GM18505 (cell line): ENCODE results near the gene ASTN1.

ENCODE experiments used
- ATAC-seq: cut with Tn5 transposase; IDR thresholded peaks from one replicate; pipeline ENCODE4 v1.9.1; 2021; ENCODE audit not compliant: unreplicated experiment
- POLR2A ChIP-seq: IDR thresholded peaks from 4 replicates; pipeline ENCODE4 v1.6.1; 2011; ENCODE audit warnings: borderline replicate concordance; ENCODE audit not compliant: insufficient read depth, insufficient read length; ENCODE audit errors: extremely low read depth

The ASTN1 gene

GRCh38 chr1:177023249-177023648 lies 141.3 kb downstream of the ASTN1 start:
- ATAC-seq = no peak
- no peak for TF ChIP-seq POLR2A

DNA sequence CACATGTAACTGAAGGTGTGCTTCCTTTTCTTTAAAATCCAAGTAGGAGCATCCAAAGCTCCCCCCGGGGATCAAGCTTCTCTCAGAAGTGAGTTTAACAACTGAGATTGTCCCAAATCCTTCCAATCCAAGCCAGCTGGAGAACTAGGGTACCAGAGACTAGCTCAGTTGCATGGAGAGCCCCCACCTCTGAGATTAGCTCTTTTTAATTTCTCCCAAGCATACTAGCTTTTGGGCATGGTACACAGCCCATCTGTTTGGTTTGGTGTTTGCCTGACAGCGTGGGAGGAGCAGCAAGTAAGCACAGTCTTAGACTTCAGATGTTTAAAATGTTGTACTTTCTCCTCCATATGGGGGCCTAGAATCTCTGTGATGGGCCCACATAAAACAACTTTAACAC lies 142.8 kb downstream of the ASTN1 start:
- no peak for ATAC-seq
- TF ChIP-seq POLR2A = no peak

DNA sequence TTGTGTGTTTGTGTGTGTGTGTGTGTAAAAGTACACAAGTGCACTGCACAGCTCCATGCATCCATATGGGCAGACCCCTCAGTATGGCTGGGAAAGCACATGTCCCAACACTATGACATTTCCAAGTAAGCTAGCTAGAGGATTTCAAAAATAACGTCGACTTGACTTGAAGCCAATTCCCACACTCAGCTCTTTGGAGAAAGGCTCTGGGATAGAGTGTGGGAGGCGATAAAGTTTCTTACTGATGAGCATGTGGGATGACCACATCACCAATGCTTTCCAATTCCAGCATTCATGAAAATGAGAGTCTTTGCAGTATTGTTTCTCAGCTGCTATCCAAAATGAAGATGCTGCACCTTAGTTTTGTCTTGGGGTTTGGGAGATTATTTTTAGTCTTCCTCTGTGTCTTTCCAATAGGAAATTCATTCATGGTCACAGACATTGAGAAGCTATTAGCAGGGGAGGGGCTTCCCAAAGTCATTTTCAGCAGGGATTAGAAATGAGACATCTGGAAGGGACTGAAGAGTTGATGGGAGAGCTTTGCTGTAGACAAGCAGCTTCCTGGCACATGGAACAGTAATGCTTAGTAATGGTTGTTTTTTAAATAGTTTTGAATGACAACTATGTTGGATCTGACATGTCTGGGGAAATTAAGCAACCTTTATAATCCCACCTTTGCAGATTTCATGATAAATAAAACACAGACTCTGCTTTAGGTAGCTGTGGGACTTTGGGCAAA lies 143.5 kb downstream of the ASTN1 start:
- TF ChIP-seq POLR2A = no peak
- ATAC-seq = no peak

DNA sequence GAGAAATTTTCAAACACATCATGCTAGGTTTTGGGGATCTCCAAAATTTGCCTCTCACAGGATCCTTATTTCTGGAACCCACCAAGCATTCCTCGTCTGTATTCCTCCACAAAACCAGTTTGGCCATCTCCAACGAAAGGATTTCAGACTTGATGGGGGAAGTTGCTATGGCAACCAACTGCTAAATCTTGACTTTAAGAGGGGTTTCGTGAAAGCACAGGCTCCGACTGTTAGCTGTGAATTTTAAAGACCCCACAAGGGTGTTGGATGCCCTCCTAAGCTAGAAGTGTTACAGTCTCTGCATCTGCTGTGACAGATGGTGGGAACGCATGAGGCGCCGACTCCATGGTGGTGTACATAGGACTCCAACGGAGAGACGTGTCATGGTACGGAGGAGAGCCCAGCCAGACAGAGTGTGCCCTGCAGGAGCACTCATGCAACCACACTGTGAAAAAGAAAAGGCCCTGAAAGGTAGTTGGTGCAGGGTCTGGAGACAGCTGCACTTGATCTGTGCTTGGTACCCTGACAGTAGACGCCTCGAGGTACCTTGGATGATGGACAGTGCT lies 147.1 kb downstream of the ASTN1 start:
- no peak for ATAC-seq
- no peak for TF ChIP-seq POLR2A

DNA sequence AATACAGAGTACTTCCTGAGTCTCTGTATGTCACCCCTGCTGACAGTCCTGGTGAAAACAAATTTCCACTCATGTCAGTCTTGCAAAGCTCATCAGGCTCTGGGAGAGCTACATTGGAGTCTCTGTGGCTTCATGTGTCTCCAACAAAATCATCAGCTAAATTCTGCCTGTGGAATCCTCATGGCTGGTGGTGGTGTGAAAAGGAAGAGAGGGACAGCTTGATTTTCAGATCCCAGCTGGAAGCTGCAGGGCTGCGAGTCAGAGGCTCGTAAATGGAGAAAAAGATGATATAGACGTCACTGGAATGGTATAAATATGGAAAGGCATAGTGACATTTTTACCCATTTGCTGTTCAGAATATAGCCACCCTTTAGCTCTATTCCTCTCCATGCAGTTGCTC lies 150.2 kb downstream of the ASTN1 start:
- TF ChIP-seq POLR2A = no peak
- ATAC-seq = no peak

DNA sequence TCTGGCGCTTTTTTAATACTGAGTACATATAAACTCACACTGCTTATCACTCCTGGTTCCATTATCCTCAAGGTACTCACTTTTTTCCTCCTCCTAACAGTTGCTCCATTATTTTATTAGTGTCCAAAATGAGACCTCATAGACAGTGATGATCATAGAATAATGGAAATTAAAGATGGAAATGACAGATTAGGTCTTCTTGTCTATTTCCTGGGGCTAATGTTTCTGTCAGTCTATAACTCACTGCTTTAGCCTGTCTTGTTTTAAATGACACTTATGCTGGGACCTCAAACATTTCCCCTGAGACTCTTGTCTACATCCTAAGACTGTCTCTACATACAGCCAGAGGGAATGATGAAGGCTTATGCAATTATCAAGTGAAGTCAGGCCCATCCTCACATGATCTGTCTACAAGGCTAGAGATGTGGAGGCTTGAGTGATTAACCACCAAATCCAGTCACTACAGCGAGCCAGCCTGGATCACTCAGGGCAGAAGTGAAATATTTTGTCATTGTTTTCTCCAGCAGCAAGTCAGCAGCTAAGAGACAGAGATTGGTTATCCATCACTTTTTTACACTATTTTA lies 152.1 kb downstream of the ASTN1 start:
- ATAC-seq = no peak
- TF ChIP-seq POLR2A = no peak

DNA sequence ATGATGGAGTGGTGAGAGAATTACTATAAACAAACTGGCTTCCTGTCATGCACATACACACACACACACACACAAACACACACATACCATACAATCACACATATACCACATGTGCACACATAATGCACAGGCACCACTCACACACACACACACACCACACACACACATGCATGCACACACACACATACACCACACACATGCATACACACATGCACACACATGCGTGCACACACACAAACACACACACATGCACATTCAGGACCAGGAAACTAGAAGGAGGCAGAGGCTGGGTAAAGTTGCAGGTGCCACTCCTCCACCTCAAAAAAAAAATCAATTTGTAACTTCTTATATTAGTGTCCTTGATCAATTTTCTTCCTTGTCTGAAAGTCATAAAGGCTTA lies 153.0 kb downstream of the ASTN1 start:
- no peak for ATAC-seq
- TF ChIP-seq POLR2A = no peak

DNA sequence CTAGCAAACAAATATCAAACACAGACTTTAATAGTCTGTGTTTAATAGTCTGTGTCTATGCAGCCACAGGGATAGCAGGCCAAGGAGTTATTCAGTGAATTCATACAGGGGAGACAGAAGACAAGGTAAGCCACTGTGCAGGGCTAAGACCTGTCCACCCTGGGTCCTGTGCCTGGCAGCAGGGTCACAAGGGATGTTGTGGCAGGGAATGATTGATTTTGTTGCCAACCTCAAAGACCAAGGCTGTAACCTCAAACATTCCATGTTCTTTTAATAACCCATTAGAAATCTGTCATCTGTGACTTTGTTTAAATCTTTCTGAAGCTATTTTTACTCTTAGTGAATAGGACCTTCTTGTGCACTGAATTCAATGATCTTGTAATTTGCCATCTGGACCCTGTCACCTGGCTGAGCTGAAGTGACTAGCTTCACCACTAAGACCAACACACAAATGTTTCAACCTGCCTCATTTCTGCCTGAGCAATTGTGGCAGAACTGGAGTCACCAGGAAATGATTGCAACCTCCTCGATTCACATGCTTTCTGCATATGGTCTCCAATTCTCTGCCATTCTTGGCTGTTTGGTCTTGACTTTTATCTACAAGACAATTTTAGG lies 154.2 kb downstream of the ASTN1 start:
- no peak for TF ChIP-seq POLR2A
- no peak for ATAC-seq

DNA sequence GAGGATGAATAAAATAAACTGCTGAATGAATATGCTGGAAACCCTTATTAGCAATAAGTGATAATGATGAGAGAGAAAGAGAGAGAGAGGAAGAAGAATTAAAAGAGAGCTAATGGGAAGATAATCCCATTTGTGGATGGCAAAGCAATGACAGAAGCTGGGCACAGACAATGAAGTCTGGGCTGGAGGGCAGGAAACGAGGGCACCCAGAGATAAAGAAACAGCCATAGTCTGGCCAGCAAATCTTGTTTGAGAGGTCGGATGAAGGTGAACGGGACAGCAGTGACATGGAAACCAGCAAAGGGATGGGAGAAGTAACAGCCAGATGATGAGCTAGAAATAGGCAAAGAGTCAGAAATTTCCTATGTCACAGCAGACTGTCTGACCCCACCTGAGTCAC lies 155.9 kb downstream of the ASTN1 start:
- ATAC-seq = no peak
- no peak for TF ChIP-seq POLR2A

- TF ChIP-seq POLR2A = no peak
- no peak for ATAC-seq
Measured at GRCh38 chr1:177007437-177008161, 156.9 kb downstream of the ASTN1 start.

GRCh38 chr1:177002891-177003290 lies 161.6 kb downstream of the ASTN1 start:
- TF ChIP-seq POLR2A = no peak
- no peak for ATAC-seq

DNA sequence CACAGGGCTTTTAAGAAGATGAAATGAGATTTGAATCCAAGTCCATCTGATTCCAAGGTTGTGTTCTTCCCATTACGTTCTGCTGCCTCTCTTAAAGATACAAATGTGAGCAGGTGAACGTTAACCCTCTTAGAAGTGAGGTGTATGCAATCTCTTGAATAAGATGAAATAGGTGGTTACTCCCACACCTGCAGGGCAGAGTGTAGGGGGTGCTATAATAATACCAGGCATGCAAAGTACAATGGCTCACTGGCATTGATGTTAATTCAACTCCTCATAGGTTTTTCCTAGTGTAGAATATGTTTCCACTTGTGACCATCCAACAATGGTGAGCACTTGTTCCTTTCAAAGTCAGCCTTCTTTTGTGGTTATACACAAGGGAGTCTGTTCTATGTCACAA lies 163.0 kb downstream of the ASTN1 start:
- no peak for TF ChIP-seq POLR2A
- no peak for ATAC-seq

DNA sequence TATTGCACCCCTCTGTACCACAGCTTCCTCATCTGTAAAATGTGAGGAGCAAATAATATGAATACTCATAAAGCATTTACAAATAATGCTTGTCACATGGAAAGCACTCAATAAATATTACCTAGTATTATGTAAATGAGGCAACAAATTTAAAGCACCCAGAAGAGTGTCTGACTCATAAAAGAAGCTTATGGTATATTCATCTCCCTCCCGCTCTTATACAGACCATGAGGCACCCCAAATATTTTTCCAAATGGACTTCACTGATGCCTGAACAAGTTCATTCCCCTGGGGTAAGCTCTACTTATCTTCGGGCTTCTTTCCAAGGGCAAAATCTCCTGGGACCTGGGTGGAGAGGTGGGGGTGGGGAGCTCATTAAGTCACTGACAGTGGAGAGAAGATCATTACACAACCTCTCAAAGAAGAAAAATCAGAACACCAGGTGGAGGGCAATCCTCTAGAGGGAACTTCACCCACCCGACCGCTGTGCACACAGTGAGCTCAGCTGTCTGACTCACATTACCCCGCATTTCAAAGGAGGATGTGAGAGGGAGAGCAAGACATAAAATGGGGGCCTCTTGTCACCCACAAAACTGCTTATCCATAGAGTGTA lies 166.2 kb downstream of the ASTN1 start:
- ATAC-seq = no peak

More for the DNA sequence above, 166.2 kb downstream of the ASTN1 start:
- TF ChIP-seq POLR2A = no peak
